ENCODE measurements around the gene SLC39A11. TPM values are rescaled to one million over a fixed set of nuclear protein-coding genes. Genes with fewer than 3 reads are reported as not detected.

The SLC39A11 gene
- total RNA-seq, 1 donor from 2014 or later, result 34.8 TPM

DNA sequence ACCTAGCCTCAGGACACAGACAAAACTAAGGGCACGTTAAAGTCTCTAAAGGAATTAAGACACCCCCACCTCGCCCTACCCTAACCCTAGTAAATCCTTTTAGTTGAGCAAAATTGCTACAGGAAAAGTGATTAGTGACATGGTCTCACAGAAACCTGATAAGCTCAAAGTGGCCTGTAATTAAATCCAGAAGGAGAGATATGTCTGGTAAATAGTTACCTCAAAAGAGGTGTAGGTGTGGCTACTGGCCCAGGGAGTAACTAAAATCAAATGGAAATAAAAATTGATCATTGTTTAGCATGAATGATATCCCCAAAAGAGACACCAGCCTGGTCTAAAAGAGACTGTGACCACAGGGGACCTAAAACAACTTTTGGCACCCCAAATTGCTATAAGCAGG is 168.3 kb downstream of the SLC39A11 start:
- Mint-ChIP-seq H3K36me3 (ENCODE audit: low read depth) (no peaks in the 10 kb centered on the region), H3K4me3 (no peak overlapping the region), H3K4me1 (no peaks in the 10 kb centered on the region), H3K9me3 (no peaks in the 10 kb centered on the region), H3K27me3 (no peaks in the 10 kb centered on the region), H3K27ac (no peak overlapping the region)
- TF ChIP-seq, protein P1, sequence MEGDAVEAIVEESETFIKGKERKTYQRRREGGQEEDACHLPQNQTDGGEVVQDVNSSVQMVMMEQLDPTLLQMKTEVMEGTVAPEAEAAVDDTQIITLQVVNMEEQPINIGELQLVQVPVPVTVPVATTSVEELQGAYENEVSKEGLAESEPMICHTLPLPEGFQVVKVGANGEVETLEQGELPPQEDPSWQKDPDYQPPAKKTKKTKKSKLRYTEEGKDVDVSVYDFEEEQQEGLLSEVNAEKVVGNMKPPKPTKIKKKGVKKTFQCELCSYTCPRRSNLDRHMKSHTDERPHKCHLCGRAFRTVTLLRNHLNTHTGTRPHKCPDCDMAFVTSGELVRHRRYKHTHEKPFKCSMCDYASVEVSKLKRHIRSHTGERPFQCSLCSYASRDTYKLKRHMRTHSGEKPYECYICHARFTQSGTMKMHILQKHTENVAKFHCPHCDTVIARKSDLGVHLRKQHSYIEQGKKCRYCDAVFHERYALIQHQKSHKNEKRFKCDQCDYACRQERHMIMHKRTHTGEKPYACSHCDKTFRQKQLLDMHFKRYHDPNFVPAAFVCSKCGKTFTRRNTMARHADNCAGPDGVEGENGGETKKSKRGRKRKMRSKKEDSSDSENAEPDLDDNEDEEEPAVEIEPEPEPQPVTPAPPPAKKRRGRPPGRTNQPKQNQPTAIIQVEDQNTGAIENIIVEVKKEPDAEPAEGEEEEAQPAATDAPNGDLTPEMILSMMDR (IDR thresholded peaks at IDR 0.05), result no peak
- DNase-seq, result no peak
- ATAC-seq (ENCODE audit: low read depth), result no peak
- ChIA-PET POLR2A (no interaction called here), CTCF (no interaction called here)
- intact Hi-C loops (cut with micrococcal nuclease), result no loop called here

DNA sequence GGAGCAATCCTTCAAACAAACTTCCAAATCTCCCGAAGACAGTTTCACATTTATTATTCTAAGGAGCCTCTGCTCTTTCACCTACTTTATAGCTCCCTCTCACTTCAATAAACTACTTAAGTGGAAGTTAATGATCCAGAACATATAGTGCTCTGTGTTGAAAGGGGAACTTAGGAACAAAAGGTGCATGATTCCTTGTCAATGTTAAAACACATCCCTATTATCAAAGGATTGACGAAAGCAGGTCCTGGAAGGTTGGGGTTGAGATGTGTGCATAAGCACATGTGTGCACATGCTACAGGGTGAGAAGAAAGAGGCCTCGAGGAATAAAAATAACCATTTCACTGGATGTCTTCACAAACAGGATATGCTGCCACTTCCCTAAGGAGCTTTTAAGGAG is 170.3 kb downstream of the SLC39A11 start:
- H3K4me3 Mint-ChIP-seq, result no peak overlapping the region
- ATAC-seq (ENCODE audit: low read depth) (no peak), DNase-seq (no peak)
- H3K9me3 Mint-ChIP-seq, result no peaks in the 10 kb centered on the region
- no peak overlapping the region for H3K27ac Mint-ChIP-seq
- H3K27me3 Mint-ChIP-seq, result no peaks in the 10 kb centered on the region
- no peaks in the 10 kb centered on the region for H3K4me1 Mint-ChIP-seq
- peaks cover 5% of the 10 kb centered on the region for H3K36me3 Mint-ChIP-seq (ENCODE audit: low read depth)
- intact Hi-C loops (cut with micrococcal nuclease), result no loop called here
- ChIA-PET CTCF (no interaction called here), POLR2A (no interaction called here)
- TF ChIP-seq, protein P1 (IDR thresholded peaks at IDR 0.05), result no peak

DNA sequence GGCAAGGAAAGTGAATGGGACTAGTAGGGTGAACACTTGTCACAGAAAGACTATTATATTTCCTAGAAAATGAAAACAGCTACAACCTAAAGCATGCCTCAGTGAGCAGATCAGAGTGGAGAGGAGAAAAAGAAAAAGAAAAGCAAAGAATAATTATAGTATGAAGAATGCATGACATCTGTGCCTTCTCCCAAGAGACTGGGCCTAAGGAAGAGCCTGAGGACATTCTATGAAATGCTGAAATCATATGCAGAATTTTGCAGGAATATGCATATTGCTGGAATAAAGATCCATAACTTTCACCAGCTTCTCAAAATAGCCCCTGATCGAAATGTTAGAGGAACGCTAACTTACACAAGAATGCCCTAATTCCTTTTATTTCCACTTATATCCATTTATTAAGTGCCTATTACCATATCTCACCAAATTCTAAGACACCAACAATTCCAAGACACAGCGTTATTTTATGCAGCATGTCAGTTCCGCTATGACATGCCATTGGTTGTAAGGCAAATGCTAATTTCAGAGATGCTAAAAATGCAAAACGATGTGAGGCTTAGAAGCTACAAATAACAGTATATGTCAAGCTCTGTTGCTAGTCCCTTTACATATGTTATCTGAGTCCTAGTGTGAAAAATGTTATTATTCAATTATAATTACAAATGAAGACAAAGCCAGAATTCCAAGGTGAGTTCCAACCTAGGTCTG is 171.0 kb downstream of the SLC39A11 start:
- H3K36me3 Mint-ChIP-seq (ENCODE audit: low read depth), result peaks cover 10% of the 10 kb centered on the region
- no peaks in the 10 kb centered on the region for H3K27me3 Mint-ChIP-seq
- CTCF ChIA-PET, result no interaction called here
- H3K27ac Mint-ChIP-seq, result no peak overlapping the region
- no peaks in the 10 kb centered on the region for H3K4me1 Mint-ChIP-seq
- H3K4me3 Mint-ChIP-seq, result no peak overlapping the region
- H3K9me3 Mint-ChIP-seq, result no peaks in the 10 kb centered on the region
- DNase-seq (no peak), ATAC-seq (ENCODE audit: low read depth) (no peak)
- TF ChIP-seq, protein P1 (IDR thresholded peaks at IDR 0.05), result no peak
- POLR2A ChIA-PET, result no interaction called here
- intact Hi-C loops (cut with micrococcal nuclease), result no loop called here

DNA sequence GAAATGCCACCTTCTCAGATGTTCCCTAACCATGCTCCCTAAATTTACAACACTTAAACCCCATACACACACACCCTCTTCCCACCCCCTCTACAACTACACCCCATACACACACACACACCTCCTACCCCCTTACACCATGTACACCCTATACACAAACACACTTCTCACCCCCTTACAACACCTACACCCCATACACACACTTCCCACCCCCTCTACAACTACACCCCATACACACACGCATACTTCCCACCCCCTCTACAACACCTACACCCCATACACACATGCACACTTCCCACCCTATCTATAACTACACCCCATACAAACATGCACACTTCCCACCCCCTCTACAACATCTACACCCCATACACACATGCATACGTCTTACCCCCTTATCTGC is 172.0 kb downstream of the SLC39A11 start:
- no peaks in the 10 kb centered on the region for H3K9me3 Mint-ChIP-seq
- DNase-seq (no peak), ATAC-seq (ENCODE audit: low read depth) (no peak)
- H3K4me1 Mint-ChIP-seq, result no peaks in the 10 kb centered on the region
- H3K4me3 Mint-ChIP-seq, result no peak overlapping the region
- H3K36me3 Mint-ChIP-seq (ENCODE audit: low read depth), result peaks cover 10% of the 10 kb centered on the region
- intact Hi-C loops (cut with micrococcal nuclease), result no loop called here
- H3K27ac Mint-ChIP-seq, result no peak overlapping the region
- CTCF ChIA-PET, result no interaction called here
- TF ChIP-seq, protein P1 (IDR thresholded peaks at IDR 0.05), result no peak
- POLR2A ChIA-PET, result no interaction called here
- H3K27me3 Mint-ChIP-seq, result no peaks in the 10 kb centered on the region

DNA sequence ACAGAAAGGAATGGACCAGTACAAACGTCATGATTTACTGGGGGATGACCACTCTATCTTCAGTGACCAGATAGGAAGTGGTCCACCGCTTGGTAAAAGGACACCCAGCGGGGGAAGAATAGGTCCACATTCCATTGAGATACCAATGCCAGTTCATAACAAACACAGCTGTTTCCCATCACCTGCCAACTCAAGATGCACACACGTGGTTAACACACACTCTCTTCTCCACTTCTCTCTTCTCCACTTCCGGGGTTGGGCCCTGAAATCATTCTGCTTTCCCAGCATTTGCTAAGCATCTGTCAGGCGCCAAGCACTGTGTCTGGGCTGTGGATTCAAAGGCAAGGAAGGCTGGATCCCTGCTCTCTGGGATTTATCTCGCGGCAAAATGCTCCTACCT is 175.5 kb downstream of the SLC39A11 start:
- POLR2A ChIA-PET, result no interaction called here
- TF ChIP-seq, protein P1 (IDR thresholded peaks at IDR 0.05), result no peak

More for the DNA sequence above, 175.5 kb downstream of the SLC39A11 start:
- Mint-ChIP-seq H3K9me3 (no peaks in the 10 kb centered on the region), H3K27me3 (no peaks in the 10 kb centered on the region), H3K4me3 (no peak overlapping the region), H3K4me1 (no peaks in the 10 kb centered on the region), H3K27ac (no peak overlapping the region), H3K36me3 (ENCODE audit: low read depth) (peaks cover 20% of the 10 kb centered on the region)
- ATAC-seq (ENCODE audit: low read depth) (no peak), DNase-seq (no peak)
- intact Hi-C loops (cut with micrococcal nuclease), result no loop called here
- CTCF ChIA-PET, result no interaction called here
